IPS-15b (cell line): ENCODE results near the gene HECTD1.
"Not testable (repeated sequence)": the region's sequence is repeated elsewhere in the genome, so short reads cannot be mapped to it uniquely, and the experiment has no call there.

Source experiments
- H3K27me3 ChIP-seq: one replicate; pipeline ENCODE4 v1.6.1; 2013; ENCODE audit warnings: low read length; ENCODE audit not compliant: control insufficient read depth, insufficient read depth
- H3K36me3 ChIP-seq: one replicate; pipeline ENCODE4 v1.6.1; 2013; ENCODE audit warnings: low read length; ENCODE audit not compliant: control insufficient read depth, insufficient read depth
- H3K4me1 ChIP-seq: one replicate; pipeline ENCODE4 v1.6.1; 2013; ENCODE audit warnings: mild to moderate bottlenecking, low read length; ENCODE audit not compliant: control insufficient read depth, insufficient read depth
- H3K4me3 ChIP-seq: one replicate; pipeline ENCODE4 v1.5.1; 2013; ENCODE audit warnings: low read depth, low read length
- H3K9ac ChIP-seq: one replicate; pipeline ENCODE4 v1.6.1; 2013; ENCODE audit warnings: low read depth, mild to moderate bottlenecking, low read length
- H3K9me3 ChIP-seq: one replicate; pipeline ENCODE4 v1.6.1; 2013; ENCODE audit warnings: mild to moderate bottlenecking, low read length; ENCODE audit not compliant: control insufficient read depth, insufficient read depth

The HECTD1 gene

DNA sequence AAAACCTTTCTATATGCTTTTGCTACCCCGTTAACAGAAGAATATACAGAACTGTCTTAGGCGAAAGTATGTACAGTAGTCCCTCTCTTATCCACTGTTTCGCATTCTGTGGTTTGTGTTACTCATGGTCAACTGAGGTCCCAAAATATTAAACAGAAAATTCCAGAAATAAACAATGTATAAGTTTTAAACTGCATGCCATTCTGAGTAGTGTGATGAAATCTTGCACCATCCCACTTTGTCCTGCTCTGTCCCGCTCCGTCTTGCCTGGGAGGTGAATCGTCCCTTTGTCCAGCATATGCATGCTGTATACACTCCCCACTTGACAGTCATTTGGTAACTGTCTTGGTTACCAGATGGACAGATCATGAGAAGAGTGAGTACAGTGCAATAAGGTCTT, 111.3 kb downstream of the HECTD1 start:
- H3K4me3 ChIP-seq: no peak overlapping the region
- no peak overlapping the region for H3K9ac ChIP-seq
- no peaks in the 10 kb centered on the region for H3K27me3 ChIP-seq
- H3K9me3 ChIP-seq: no peaks in the 10 kb centered on the region
- peaks cover 9% of the 10 kb centered on the region for H3K36me3 ChIP-seq
- no peaks in the 10 kb centered on the region for H3K4me1 ChIP-seq

DNA sequence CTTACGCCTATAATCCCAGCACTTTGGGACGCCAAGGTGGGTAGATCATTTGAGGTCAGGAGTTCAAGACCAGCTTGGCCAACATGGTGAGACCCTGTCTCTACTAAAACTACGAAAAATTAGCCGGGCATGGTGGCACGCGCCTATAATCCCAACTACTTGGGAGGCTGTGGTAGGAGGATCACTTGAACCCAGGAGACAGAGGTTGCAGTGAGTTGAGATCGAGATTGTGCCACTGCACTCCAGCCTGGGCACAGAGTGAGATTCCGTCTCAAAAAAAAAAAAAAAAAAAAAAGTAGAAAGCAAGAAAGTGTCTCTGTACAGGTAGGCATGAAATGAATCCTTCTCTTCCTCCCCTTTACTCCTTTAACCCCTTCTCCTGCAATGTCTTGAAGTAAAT, 111.8 kb downstream of the HECTD1 start:
- H3K36me3 ChIP-seq, H3K4me3 ChIP-seq, H3K9ac ChIP-seq, H3K27me3 ChIP-seq, H3K9me3 ChIP-seq, H3K4me1 ChIP-seq: not testable (repeated sequence)

GRCh38 chr14:31093884-31094839, 113.4 kb downstream of the HECTD1 start:
- not testable (repeated sequence) for H3K27me3 ChIP-seq, H3K9ac ChIP-seq, H3K9me3 ChIP-seq, H3K4me3 ChIP-seq, H3K4me1 ChIP-seq, H3K36me3 ChIP-seq

GRCh38 chr14:31092160-31092708, 115.4 kb downstream of the HECTD1 start:
- Histone ChIP-seq H3K36me3 (no peaks in the 10 kb centered on the region), H3K9me3 (no peaks in the 10 kb centered on the region), H3K9ac (no peak overlapping the region)

DNA sequence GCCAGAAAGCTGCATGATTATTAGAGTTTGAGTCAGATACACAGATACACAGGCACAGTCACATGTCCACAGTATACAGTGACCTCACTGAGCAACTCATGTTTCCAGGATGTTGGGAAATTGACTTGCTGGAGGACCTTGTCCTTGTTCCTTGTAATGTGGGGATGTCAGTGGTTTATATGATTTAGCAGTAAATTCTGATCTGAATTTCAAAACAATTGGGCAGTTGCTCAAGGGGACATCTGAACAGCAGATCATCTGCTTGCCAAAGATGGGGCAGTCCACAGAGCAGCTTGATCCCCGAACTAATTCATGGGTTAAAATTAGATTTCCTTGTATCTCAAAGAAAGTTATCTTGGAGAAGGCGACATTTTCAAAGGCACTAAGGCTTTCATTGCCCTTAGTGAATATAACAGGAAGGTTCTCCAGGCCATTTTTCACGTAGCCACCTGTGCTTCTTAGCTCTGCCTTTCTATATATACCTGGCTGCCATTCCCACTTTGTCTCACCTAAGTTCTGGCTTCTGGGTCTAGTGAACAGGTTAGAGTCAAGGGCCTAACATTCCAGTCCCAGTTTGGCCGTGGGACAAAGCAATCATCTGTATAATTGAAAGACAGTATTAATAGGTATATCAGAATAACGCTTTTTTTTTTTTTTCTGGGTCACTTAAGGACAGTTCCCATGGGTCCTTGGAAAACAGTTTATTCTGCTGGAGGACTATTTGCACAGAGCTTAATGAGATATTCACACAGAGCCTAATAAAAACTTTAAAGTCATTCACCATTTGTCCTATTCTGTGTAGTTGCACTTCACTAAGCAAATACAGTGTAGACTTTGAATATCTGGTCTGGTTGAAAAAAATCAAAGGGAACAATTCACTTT, 116.5 kb downstream of the HECTD1 start:
- no peaks in the 10 kb centered on the region for H3K27me3 ChIP-seq
- H3K4me3 ChIP-seq: no peak overlapping the region
- H3K36me3 ChIP-seq: no peaks in the 10 kb centered on the region
- H3K9me3 ChIP-seq: no peaks in the 10 kb centered on the region
- H3K9ac ChIP-seq: no peak overlapping the region
- no peaks in the 10 kb centered on the region for H3K4me1 ChIP-seq

More at GRCh38 chr14:31092160-31092708, 115.4 kb downstream of the HECTD1 start:
- H3K27me3 ChIP-seq: no peaks in the 10 kb centered on the region
- no peaks in the 10 kb centered on the region for H3K4me1 ChIP-seq
- H3K4me3 ChIP-seq: no peak overlapping the region

DNA sequence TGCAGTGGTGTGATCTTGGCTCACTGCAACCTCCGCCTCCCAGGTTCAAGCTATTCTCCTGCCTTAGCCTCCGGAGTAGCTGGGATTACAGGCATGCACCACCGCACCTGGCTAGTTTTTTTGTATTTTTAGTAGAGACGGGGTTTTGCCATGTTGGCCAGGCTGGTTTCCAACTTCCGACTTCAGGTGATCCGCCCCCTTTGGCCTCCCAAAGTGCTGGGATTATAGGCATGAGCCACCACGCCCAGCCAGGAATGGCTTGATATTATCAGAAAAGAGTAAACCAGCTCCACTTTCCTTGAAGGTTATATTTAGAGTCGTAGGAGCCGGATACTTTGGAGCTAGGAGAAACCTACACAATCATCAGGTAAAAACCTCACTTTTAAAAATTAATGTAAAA, 121.1 kb downstream of the HECTD1 start:
- H3K9ac ChIP-seq: not testable (repeated sequence)

GRCh38 chr14:31085027-31085426, 122.6 kb downstream of the HECTD1 start:
- Histone ChIP-seq H3K4me1 (no peaks in the 10 kb centered on the region), H3K36me3 (peaks cover 3% of the 10 kb centered on the region), H3K27me3 (no peaks in the 10 kb centered on the region), H3K4me3 (no peak overlapping the region), H3K9me3 (no peaks in the 10 kb centered on the region), H3K9ac (no peak overlapping the region)

More for the DNA sequence above, 121.1 kb downstream of the HECTD1 start:
- H3K9me3 ChIP-seq, H3K27me3 ChIP-seq, H3K36me3 ChIP-seq, H3K4me3 ChIP-seq, H3K4me1 ChIP-seq: not testable (repeated sequence)

GRCh38 chr14:31084385-31084784, 123.2 kb downstream of the HECTD1 start:
- Histone ChIP-seq H3K27me3 (no peaks in the 10 kb centered on the region), H3K9me3 (no peaks in the 10 kb centered on the region), H3K4me1 (no peaks in the 10 kb centered on the region), H3K36me3 (peaks cover 3% of the 10 kb centered on the region), H3K9ac (no peak overlapping the region), H3K4me3 (no peak overlapping the region)

DNA sequence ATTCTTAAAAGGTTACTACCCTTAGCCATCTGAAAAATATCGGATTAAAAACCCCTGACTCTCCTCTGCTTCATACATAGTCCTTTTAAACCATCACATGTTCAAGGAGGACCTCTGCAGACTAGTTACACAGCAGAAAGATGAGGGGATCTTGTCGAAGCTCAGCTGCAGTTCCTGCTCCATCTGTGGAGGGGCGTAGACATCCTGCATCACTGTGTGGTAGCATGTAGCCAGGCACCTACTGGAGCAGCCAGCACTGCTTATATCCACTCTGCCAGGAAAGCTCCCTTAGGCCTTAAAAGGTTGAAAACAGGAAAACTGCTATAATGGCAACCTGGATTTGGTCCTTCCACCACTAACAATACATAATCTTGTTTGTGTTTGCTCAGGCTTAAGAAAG, 123.8 kb downstream of the HECTD1 start:
- Histone ChIP-seq H3K4me1 (no peaks in the 10 kb centered on the region), H3K27me3 (no peaks in the 10 kb centered on the region), H3K9ac (no peak overlapping the region), H3K4me3 (no peak overlapping the region), H3K9me3 (no peaks in the 10 kb centered on the region), H3K36me3 (peaks cover 3% of the 10 kb centered on the region)

DNA sequence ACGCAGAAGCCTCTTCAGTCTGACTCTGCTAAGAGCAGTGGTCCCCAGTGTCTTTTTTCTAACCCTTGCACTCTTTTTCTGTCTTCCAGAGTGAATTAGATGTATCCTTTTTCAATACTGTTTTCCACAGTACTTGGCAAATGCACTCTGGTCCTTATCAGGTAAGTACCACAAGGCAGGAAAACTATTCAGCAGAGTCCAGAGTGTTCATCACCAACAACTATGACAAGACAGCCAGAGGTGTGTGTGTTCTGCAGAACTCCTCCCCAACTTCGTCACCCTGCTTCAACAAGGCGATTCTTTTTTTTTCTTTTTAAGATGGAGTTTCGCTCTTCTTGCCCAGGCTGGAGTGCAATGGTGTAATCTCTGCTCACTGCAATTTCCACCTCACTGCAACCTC, 127.1 kb downstream of the HECTD1 start:
- Histone ChIP-seq H3K4me3 (no peak overlapping the region), H3K27me3 (no peaks in the 10 kb centered on the region), H3K9me3 (no peaks in the 10 kb centered on the region), H3K36me3 (peaks cover 3% of the 10 kb centered on the region), H3K9ac (no peak overlapping the region), H3K4me1 (no peaks in the 10 kb centered on the region)

GRCh38 chr14:31080056-31080455, 127.5 kb downstream of the HECTD1 start:
- Histone ChIP-seq H3K9ac (no peak overlapping the region), H3K4me3 (no peak overlapping the region), H3K4me1 (no peaks in the 10 kb centered on the region)

More at GRCh38 chr14:31080056-31080455, 127.5 kb downstream of the HECTD1 start:
- no peaks in the 10 kb centered on the region for H3K9me3 ChIP-seq
- peaks cover 3% of the 10 kb centered on the region for H3K36me3 ChIP-seq
- no peaks in the 10 kb centered on the region for H3K27me3 ChIP-seq
